ENCODE results near the gene POMT1.

Gene POMT1

GRCh38 chr9:131522257-131523085 is 19.8 kb downstream of the POMT1 start:
- TF ChIP-seq GATA2 (IDR thresholded peaks at IDR 0.05; ENCODE audit: low read depth, low read length), result no peak
- no peak for TF ChIP-seq GATA3 (IDR thresholded peaks at IDR 0.05; ENCODE audit: low read depth, low read length)

GRCh38 chr9:131523086-131523388 is 20.3 kb downstream of the POMT1 start:
- TF ChIP-seq GATA3 (IDR thresholded peaks at IDR 0.05; ENCODE audit: low read depth, low read length), result no peak
- TF ChIP-seq GATA2 (IDR thresholded peaks at IDR 0.05; ENCODE audit: low read depth, low read length), result no peak

DNA sequence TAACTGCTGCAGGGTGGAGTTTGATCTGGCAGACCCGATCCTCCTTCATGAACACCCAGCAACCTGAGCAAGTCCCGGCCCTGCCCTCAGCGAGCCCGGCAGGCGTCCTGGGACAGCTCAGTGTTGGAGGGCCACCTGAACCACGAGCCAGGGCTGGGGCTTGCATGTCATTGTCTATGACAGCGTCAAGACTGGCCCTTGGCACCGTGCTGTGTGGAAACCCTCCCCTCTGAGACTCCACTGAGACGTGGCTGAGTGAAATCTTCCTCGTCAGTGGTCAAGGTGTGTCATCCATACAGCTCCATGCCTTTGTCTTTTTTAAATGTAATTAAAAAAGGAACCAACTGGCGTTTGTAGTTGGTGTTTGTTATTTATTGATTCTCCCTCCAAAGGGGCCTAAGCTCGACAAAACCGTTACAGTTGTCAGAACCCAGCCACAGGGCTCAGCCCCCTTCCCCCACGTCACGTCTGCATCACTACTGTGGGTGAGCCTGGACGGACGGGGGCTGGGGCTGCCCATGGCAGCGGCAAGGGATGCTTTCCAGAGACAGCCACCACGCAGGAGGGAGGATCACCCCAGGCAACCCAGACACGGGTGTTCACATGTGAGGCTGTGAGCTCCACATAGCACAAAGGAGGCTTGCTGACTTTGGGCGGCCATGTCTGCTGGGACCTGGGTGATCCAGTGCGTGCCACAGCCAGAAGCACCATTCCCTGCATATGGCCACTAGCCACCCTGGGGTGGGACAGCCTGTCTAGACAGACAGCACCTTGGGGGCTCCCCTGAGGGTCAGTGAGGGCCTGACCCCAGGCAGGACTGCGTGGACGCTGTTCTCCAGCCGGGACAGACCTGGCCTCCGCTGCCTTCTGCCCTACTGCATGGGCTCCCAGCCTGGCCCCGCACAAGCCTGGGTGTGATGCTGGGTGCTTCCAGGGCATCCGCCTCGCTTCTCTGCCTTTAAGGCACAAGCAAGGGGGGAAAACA is 21.0 kb downstream of the POMT1 start:
- no peak for TF ChIP-seq GATA3 (IDR thresholded peaks at IDR 0.05; ENCODE audit: low read depth, low read length)
- TF ChIP-seq GATA2 (IDR thresholded peaks at IDR 0.05; ENCODE audit: low read depth, low read length), result no peak

GRCh38 chr9:131524665-131525315 is 22.1 kb downstream of the POMT1 start:
- TF ChIP-seq GATA2 (IDR thresholded peaks at IDR 0.05; ENCODE audit: low read depth, low read length) (no peak), GATA3 (IDR thresholded peaks at IDR 0.05; ENCODE audit: low read depth, low read length) (no peak)

DNA sequence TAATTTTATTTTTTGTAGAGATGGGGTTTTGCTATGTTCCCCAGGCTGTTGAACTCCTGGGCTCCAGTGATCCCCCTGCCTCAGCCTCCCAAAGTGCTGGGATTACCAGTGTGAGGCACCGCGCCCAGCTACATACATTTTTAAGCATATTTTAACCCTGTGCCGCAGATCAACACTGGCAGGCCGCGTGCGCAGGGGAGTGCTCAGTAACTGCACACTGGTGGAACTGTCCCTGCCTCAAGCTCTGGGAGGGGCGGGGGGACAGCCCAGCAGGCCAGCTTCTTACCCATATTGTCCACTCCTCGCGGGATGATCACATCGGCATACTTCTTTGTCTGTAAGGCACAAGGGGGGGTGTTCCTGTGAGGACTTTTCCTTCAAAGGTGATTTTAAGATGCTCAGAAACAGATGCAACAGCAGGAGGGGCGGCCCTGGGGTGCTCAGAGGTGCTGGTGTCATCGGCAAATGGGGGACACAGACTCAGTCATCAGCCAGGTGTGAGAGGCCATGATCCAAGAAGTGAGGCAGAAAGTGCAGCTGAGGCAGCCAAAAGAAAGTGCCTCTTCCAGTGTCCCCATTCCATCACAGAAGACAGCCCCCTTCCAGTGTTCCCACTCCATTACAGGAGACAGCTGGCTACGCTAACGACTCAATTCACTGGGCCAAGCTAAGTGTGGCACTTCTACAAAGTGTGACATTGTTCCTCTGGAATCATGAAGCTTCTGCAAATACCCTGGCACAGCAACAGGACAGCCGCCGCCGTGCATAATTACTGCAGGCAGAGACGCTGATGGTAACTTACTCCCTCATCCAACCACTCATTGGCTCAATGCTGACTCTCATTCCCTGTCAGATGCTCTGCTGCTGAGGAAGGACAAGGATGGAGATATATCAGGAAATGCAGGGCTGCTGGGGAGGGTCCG is 23.2 kb downstream of the POMT1 start:
- TF ChIP-seq GATA3 (IDR thresholded peaks at IDR 0.05; ENCODE audit: low read depth, low read length) (no peak), GATA2 (IDR thresholded peaks at IDR 0.05; ENCODE audit: low read depth, low read length) (no peak)

- TF ChIP-seq GATA2 (IDR thresholded peaks at IDR 0.05; ENCODE audit: low read depth, low read length) (no peak), GATA3 (IDR thresholded peaks at IDR 0.05; ENCODE audit: low read depth, low read length) (no peak)
These were observed 25.5 kb downstream of the POMT1 start for GRCh38 chr9:131528186-131528585.

GRCh38 chr9:131528886-131529505 is 26.3 kb downstream of the POMT1 start:
- no peak for TF ChIP-seq GATA2 (IDR thresholded peaks at IDR 0.05; ENCODE audit: low read depth, low read length)
- no peak for TF ChIP-seq GATA3 (IDR thresholded peaks at IDR 0.05; ENCODE audit: low read depth, low read length)

DNA sequence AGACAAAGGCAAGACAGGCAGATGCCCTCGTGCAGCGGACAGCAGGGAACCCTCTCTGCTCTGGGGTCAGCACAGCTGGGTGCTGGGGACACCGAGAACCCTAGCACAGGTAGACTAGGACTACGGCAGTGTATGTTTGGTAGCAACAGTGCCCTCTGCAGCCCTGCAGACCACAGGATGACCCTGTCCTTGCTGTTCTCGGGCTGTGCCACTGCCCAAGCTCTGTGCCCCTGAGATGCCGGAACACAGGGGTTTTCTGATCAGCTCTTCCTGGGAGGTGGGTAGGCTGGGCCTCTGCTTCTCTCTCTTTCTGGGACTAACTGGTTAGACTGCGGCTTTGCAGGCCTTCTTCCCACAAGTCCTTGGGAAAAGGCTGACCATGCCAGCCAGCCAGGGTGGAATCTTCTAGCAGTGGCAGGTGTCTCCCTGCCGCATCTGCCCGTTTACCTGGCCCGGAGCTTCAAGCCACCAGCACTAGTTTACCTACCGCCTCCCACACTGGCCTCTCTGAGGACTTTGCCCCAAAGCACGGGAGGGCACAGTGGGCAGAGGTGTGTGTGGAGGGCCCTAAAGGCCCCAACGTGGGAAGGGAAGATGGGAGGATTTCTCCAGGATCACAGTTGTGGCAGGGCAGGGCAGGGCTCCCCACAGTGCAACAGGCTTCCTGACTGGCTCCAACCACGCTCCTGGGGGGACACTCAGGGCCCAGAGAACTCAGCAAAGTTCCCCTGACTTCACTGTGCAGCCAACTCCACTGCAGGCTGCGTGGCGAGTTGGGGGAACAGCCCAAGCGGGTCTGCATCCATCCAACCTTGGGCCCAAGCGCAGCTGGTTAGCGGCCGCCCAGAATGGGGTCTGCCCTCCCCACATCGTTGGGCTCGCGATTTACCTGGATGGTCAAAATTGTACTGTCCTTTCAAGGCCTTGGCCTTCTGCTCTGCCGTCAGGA is 27.2 kb downstream of the POMT1 start:
- TF ChIP-seq GATA3 (IDR thresholded peaks at IDR 0.05; ENCODE audit: low read depth, low read length), result no peak
- TF ChIP-seq GATA2 (IDR thresholded peaks at IDR 0.05; ENCODE audit: low read depth, low read length), result no peak

DNA sequence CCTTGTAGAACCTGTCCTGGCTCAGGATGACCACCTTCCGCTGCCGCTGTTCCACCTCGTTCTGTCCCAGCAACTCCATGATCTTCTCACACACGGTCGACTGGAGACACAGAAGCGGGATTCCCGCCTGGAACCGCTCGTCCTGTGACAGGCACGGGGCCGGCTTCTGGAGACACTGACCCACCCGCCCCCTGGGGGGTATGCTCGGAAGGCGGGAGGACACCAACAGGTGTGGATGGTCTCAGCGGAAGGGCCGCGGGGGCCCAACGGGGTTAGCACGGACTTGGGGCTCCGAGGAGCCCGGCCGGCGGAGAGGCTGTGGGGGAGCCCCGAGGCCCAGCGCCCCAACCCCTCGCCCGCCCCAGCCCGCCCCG is 27.8 kb downstream of the POMT1 start:
- TF ChIP-seq GATA3 (IDR thresholded peaks at IDR 0.05; ENCODE audit: low read depth, low read length), result no peak
- no peak for TF ChIP-seq GATA2 (IDR thresholded peaks at IDR 0.05; ENCODE audit: low read depth, low read length)

GRCh38 chr9:131530920-131531832 is 28.5 kb downstream of the POMT1 start, which contains the start of gene UCK1:
TSS of gene UCK1 (minus strand) at chr9:131531263. CDS start at chr9:131531174, 89 bp downstream.
- TF ChIP-seq GATA3 (IDR thresholded peaks at IDR 0.05; ENCODE audit: low read depth, low read length), result no peak
- no peak for TF ChIP-seq GATA2 (IDR thresholded peaks at IDR 0.05; ENCODE audit: low read depth, low read length)

DNA sequence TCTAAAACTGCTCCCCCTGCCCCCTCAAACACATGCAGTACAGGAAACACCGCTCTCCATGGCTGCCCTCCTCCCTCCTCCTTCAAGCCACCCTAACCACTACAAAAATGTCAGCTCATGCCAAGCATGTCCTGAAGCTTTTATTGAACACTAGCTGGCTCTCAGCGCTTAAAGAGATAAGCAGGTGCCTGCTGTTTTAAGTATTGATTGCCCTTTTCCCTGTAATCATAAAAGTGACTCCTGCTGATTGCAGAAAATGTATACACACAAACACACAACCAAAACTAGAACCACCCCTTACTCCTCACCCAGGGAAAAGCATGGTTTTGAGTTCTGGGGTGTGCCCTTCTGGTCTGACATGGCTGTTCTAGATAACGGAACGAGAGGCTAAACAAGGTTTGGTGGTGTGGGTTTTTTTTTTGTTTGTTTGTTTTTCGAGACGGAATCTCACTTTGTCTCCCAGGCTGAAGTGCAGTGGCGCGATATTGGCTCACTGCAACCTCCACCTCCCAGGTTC is 32.1 kb downstream of the POMT1 start:
- TF ChIP-seq GATA3 (IDR thresholded peaks at IDR 0.05; ENCODE audit: low read depth, low read length) (no peak), GATA2 (IDR thresholded peaks at IDR 0.05; ENCODE audit: low read depth, low read length) (no peak)
